SK-N-SH treated with all-trans-retinoic acid at 6 μM for 48 hours (cell line): ENCODE measurements around the gene ELF1.

ENCODE experiments used
- ESRRG ChIP-seq: fragments of 250-450 bp; sonication (Bioruptor Pico); IDR thresholded peaks from 2 replicates; pipeline ENCODE4 v1.6.1; 2021; ENCODE audit warnings: mild to moderate bottlenecking
- RARB ChIP-seq: fragments of 250-450 bp; sonication (Bioruptor Pico); IDR thresholded peaks from 2 replicates; pipeline ENCODE4 v1.8.0; 2021; ENCODE audit warnings: mild to moderate bottlenecking, moderate library complexity
- SNAI2 ChIP-seq: fragments of 250-450 bp; sonication (Bioruptor Pico); IDR thresholded peaks from 2 replicates; pipeline ENCODE4 v1.5.0; 2020; ENCODE audit warnings: mild to moderate bottlenecking, moderate library complexity
- ZC3H10 ChIP-seq: fragments of 250-450 bp; sonication (Bioruptor Pico); IDR thresholded peaks from 2 replicates; pipeline ENCODE4 v1.5.1; 2021; ENCODE audit warnings: mild to moderate bottlenecking, moderate library complexity
- ZFP3 ChIP-seq: fragments of 250-450 bp; sonication (Bioruptor Pico); IDR thresholded peaks from 2 replicates; pipeline ENCODE4 v1.5.0; 2020; ENCODE audit warnings: mild to moderate bottlenecking, moderate library complexity
- ZFP30 ChIP-seq: fragments of 450-650 bp; formaldehyde crosslinking; IDR thresholded peaks from 2 replicates; pipeline ENCODE4 v1.5.0; 2022; ENCODE audit warnings: mild to moderate bottlenecking, moderate library complexity
- ZNF565 ChIP-seq: fragments of 450-650 bp; formaldehyde crosslinking; conservative IDR thresholded peaks from 2 replicates; pipeline ENCODE4 v1.5.0; 2020; ENCODE audit warnings: low read depth, mild to moderate bottlenecking, moderate library complexity
- ZNF8 ChIP-seq: fragments of 450-650 bp; formaldehyde crosslinking; IDR thresholded peaks from 2 replicates; pipeline ENCODE4 v1.5.0; 2020; ENCODE audit warnings: mild to moderate bottlenecking, moderate library complexity

DNA sequence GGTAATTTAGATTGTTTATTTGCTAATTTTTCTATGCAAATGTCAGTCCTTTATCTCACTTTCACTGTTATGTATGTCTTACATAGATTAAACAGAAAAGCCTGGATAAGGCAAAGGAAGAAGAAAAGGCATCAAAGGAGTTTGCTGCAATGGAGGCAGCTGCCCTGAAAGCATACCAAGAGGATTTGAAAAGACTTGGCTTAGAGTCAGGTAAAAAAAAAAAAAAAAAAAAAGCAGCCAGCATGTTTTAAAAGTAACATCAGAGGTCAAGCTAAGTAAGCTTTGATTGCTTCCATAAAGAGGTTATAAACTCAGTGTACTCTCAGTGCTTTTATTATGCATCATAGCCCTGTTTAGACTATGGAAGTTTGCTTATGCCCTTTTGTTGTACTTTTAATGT is 46.0 kb upstream of the ELF1 start:
- TF ChIP-seq ZC3H10 (CRISPR knock-in tag) (no peak), SNAI2 (CRISPR knock-in tag) (no peak), ZFP3 (CRISPR knock-in tag) (no peak), ESRRG (CRISPR knock-in tag) (no peak), ZNF565 (no peak), ZFP30 (CRISPR knock-in tag) (no peak), RARB (CRISPR knock-in tag) (no peak), ZNF8 (CRISPR knock-in tag) (no peak)
